NK-92 (cell line): ENCODE data around the gene WASHC2C.
"Not testable (repeated sequence)": the region's sequence is repeated elsewhere in the genome, so short reads cannot be mapped to it uniquely, and the experiment has no call there.

Experiments used
- DNase-seq: peaks from one replicate; lab custom pipeline; 2025; ENCODE audit not compliant: unreplicated experiment; lab: John Stamatoyannopoulos, UW

The WASHC2C gene, protein sequence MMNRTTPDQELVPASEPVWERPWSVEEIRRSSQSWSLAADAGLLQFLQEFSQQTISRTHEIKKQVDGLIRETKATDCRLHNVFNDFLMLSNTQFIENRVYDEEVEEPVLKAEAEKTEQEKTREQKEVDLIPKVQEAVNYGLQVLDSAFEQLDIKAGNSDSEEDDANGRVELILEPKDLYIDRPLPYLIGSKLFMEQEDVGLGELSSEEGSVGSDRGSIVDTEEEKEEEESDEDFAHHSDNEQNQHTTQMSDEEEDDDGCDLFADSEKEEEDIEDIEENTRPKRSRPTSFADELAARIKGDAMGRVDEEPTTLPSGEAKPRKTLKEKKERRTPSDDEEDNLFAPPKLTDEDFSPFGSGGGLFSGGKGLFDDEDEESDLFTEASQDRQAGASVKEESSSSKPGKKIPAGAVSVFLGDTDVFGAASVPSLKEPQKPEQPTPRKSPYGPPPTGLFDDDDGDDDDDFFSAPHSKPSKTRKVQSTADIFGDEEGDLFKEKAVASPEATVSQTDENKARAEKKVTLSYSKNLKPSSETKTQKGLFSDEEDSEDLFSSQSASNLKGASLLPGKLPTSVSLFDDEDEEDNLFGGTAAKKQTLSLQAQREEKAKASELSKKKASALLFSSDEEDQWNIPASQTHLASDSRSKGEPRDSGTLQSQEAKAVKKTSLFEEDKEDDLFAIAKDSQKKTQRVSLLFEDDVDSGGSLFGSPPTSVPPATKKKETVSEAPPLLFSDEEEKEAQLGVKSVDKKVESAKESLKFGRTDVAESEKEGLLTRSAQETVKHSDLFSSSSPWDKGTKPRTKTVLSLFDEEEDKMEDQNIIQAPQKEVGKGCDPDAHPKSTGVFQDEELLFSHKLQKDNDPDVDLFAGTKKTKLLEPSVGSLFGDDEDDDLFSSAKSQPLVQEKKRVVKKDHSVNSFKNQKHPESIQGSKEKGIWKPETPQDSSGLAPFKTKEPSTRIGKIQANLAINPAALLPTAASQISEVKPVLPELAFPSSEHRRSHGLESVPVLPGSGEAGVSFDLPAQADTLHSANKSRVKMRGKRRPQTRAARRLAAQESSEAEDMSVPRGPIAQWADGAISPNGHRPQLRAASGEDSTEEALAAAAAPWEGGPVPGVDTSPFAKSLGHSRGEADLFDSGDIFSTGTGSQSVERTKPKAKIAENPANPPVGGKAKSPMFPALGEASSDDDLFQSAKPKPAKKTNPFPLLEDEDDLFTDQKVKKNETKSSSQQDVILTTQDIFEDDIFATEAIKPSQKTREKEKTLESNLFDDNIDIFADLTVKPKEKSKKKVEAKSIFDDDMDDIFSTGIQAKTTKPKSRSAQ (N-terminal part only)

DNA sequence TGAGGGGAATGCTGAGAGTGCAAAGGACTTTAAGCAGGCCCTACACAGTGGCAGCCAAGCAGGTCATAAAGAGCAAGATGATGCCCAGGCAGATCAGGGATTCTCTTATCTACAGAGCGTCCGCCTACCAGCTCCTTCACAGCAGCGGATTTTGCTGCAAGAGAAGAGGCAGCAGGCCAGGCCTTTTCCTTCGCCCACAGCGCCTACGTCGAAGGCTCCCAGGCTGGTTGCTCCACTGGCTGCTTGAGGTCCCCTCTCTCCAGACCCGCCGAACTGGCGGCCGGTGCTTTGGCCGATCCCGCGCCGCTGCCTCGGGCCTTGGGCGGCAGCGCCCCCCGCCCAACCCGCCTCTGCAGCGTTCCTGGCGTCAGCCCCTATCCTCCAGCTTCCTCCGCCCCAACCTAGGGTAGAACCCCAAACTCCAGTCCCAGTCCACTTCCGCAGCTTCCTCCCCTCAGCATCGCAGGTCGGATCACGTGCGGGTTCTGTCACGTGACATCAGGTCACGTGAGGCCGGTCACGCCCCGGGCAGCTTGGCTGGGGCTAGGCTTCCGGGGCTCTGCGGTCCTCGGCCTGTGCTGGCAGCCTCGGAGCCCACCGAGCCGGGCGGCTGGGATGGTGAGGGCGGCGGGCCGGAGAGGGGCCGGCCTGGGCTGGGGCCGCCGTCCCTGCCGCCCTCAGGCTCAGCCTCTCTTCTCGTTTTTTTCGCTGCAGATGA, at the start of gene WASHC2C:
TSS of gene WASHC2C (plus strand) at position 564 of the 718 bp plus-strand sequence. CDS start at position 616, 52 bp downstream.
- DNase-seq = peak; percentile 46

- not testable (repeated sequence) for DNase-seq
Observed at GRCh38 chr10:45678467-45678866, 48.6 kb upstream of the WASHC2C start.

DNA sequence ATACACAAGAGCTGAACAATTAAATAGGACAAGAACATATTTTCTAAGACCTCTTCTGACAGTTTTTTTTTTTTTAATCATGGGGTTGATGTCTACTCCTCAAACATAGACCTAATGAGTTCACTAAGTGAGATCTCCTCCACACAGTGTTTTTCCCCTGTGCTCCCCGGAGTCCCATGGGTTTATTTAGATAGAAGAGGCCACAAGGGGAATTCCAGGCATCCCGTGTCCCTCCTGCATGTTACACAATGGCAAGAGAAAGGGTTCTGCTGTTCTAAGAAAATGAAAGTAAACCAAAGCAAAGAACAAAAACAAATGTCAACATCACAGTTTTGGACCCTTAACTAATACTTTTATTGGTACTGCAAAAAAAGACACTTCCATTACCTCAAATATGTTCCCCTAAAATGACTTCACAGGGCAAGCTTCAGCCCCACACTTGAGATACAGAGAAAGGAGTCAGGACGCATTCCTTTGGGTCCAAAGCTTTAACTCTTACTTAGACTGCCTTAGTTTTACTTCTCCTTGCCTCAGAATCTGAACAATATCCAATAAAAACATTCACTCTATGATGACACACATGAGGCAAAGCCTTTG, 16.8 kb upstream of the WASHC2C start:
- DNase-seq = not testable (repeated sequence)

GRCh38 chr10:45711223-45711622, 15.8 kb upstream of the WASHC2C start:
- DNase-seq = not testable (repeated sequence)

GRCh38 chr10:45717053-45717452, 10.0 kb upstream of the WASHC2C start:
- DNase-seq = not testable (repeated sequence)

- DNase-seq = not testable (repeated sequence)
Observed at GRCh38 chr10:45717642-45718041, 9.4 kb upstream of the WASHC2C start.

DNA sequence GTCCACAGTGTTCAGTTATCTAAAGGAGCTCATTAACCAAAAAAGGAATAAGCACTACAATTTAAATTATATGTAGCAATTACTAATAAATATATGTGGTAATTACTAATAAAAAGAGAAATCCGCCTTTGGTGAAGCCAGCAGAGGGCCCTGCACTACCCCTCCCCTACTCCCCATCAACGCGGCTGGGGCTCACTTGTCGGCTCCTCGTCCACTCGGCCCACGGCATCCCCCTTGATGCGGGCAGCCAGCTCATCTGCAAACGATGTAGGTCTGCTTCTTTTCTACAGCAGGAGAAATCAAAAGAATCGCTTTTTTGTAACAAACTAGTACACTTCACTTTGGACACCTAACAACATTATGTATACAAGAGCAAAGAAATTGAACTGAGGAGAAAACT, 5.6 kb upstream of the WASHC2C start:
- DNase-seq = not testable (repeated sequence)

- not testable (repeated sequence) for DNase-seq
Observed at GRCh38 chr10:45723851-45724250, 3.2 kb upstream of the WASHC2C start.

DNA sequence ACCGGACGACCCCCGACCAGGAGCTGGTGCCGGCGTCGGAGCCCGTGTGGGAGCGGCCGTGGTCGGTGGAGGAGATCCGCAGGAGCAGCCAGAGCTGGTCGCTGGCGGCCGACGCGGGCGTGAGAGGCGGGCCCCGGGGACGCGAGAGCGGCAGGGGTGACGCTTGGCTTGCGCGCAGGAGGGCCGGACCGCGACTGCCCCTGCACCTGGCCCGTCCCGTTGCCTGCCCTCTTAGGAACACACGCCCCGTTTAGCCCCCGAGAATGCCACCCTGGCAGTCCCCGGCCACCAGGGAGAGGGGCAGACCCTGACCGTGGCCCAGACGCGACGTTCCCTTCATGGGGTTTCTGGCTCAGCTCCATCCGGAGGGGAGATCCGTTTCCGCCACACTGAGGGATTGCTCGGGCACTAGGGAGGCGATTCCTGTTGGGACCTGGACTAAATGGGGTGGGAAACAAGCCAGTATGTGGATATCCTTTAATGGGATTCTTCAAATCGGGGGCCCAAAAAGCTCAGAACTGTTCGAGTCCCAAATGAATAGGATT, 427 bp downstream of the WASHC2C start:
- DNase-seq = not testable (repeated sequence)

DNA sequence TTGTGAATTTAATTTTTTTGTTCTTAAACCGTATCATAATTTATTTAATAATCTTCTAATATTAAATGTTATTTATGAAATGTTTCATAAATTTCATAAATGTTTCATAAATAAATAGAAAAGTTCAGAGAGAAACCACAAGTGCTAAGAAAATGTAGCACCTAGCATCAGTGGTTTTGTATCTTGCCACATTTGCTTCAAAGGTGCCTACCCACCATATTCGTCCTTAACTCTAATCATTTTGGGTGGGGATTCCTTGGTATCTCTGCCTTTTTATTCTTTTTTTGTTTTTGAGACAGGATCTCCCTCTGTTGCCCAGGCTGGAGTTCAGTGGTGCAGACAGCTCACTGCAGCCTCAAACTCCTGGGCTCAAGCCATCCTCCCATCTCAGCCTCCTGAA, 7.4 kb downstream of the WASHC2C start:
- not testable (repeated sequence) for DNase-seq

DNA sequence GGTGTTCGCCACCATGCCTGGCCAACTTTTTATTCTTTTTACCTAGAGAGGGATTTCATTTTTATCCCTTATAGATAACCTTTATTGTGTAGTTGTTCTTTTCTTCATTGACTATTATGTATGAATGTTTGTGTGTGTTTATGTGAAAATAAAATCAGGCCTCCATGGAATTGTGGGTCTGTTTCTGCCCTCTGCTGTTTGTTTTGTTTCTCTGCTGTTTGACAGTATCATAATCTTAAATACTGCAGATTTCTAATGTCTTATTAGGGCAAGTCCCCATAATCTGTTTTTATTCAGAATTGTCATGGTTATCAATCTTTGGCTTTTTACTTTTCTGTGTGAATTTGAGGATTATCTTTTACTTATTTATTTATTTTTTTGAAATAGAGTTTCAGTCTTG, 7.8 kb downstream of the WASHC2C start:
- not testable (repeated sequence) for DNase-seq

DNA sequence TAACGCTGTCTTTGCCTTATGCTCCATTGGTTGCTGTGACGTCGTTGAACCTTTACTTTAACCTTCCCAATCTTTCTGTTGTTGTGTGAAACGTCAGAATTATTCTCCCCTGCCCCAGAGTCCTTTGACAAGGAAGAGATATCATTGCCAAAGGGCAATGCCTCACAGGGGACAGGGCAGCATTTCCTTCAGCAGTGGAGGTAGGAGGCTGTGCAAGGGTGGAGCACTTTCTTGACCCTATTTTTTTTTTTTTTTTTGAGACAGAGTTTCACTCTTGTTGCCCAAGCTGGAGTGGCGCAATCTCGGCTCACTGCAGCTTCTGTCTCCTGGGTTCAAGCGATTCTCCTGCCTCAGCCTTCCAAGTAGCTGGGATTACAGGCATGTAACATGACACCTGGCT, 14.5 kb downstream of the WASHC2C start:
- DNase-seq = not testable (repeated sequence)

- not testable (repeated sequence) for DNase-seq
Observed at GRCh38 chr10:45742014-45742413, 14.9 kb downstream of the WASHC2C start.

DNA sequence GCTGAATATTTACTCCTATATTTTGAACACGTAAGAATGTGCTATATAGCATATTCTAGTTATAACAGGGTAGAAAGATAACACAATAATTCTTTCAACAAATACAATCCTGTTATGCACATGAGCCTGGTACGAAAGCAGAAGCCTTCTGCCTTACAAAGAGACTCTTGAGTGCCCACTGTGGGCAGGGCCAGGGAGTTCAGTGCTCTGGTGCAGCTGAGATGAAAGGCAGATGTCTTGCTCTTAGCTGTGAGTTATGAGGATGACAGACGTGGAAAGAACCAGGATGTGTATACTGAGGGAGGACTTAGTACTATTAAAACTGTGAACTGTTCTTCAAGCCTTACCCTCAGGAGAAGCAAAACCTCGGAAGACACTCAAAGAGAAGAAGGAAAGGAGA, 24.1 kb downstream of the WASHC2C start:
- not testable (repeated sequence) for DNase-seq

DNA sequence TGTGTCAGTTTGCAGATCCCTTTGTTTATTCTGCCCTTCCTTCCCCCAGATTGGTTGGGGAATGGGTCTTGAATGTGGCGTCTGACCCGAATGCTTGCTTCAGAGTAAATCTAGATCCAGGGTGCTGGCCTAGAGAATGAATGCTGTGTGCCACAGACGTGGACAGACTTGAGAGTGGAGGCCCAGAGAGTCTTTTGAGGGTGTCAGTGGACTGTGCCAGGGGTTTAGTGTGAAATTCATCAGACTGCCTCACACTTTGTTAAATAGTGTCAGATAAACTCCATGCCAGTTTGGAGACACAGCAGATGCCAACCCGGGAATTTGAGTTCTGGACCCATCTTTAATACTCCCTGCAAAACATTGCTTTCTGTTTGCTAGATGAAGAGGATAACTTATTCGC, 25.1 kb downstream of the WASHC2C start:
- DNase-seq = not testable (repeated sequence)

DNA sequence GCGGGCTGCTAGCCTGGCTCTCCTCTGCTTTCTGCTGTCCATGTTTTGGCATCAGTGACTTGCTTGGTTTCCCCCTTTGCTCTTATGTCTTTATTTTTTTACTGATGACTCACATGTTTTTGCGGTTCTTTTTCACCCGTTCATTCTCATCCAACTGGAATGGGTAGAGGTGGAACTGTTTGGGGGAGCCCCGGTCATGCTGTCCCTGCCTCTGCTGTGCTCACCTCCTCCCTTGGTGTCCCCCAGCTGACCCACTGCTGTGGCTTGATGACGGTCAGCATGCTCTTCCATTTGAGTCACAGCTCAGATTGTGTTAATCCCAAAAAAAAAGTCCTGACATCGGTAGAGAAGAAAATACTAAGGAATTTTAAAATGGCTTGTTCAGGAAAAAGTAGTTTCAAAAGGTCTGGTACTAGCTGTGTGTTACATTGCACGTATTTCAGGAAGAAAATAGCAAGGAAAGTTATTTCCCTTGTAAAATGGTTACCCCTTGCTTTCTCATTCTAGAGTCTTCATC, 27.0 kb downstream of the WASHC2C start:
- not testable (repeated sequence) for DNase-seq

DNA sequence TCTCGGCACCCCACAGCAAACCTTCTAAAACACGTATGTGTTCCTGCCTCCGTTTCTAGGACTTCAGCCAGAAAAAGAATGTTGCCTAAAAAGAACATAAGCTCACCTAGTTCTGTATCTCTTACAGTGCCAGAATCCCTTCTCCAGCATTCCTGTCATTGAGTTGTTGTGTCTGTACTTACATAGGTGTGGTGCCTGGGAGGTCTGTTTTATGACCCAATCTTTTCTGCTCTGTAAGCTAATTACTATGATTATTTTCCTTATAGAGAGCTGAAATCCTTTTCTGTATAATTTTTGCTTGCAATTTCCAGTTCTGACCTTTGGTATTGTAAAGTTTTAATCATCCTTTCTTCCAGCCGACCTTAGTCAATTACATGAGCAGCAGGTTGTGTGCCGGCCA, 28.0 kb downstream of the WASHC2C start:
- DNase-seq = not testable (repeated sequence)

DNA sequence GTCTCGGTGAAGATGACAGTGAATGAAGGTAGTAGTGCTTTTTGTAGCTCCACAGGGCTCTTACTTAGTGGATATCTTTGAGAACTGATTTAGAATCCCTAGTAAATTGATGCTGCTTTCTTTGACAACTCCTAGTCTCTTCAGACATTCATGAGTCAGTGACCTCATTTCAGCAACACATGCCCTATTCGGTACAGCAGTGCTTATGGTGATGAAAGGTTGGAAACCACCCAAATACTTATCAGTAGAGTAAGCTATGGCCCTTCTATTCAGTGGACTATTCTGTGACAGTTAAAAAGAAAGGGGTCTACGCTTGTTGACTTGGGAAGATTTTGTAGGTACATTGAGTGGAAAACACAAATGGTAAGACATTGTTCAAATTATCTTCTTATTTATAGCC, 29.0 kb downstream of the WASHC2C start:
- not testable (repeated sequence) for DNase-seq
